ENCODE measurements around the gene PCP2.

DNA sequence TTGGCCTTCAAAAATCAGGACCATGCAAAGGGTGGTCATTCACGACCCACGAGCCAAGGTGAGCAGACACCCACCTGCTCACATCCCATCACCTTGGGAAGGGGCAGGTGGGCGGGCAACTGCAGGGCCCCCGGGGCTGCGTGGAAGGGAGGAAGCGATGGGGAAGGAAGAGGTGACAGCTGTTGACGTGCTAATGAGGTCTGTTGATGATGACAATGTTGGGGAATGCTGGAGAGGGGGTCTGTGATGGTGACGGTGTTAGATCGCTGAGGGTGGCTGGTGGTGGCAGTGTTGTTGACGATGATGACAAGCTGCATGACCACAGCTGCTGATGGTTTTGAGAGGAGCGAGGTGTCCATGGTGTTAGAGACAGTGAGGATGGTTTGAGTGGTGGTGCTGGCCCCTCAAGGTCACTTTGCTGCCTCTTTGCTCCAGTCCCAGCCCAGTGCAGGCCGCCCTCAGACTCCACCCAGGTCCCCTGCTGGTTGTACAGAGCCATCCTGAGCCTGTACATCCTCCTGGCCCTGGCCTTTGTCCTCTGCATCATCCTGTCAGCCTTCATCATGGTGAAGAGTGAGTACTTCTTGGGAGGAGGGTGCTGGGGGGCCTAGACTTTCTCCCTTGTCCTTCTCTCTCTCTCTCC, 44.3 kb upstream of the PCP2 start:
- TF ChIP-seq GATA2 (IDR thresholded peaks at IDR 0.05; ENCODE audit: low read depth, low read length) (no peak), GATA3 (IDR thresholded peaks at IDR 0.05; ENCODE audit: low read depth, low read length) (no peak)
